Naive thymus-derived CD4-positive, alpha-beta T cell (primary cell): ENCODE results near the gene TBCCD1. TPM values are rescaled to one million over a fixed set of nuclear protein-coding genes. Genes with fewer than 3 reads are reported as not detected.
A peak's percentile ranks its signal among the peaks of the same experiment; 100 is the strongest.

ENCODE experiments used
- ATAC-seq: fragments of 150-1000 bp; cut with Tn5 transposase; 2 replicates; pipeline ENCODE4 v1.10.0; 2021; ENCODE audit warnings: mild to moderate bottlenecking, moderate library complexity
- CTCF ChIA-PET: fragments of 350-600 bp; sonication (Branson Sonifier 250); formaldehyde crosslinking; loops from one replicate; lab custom pipeline; 2021; ENCODE audit warnings: antibody characterized with exemption; lab: Charles Lee
- POLR2A ChIA-PET: fragments of 350-600 bp; sonication (Branson Sonifier 250); formaldehyde crosslinking; loops from one replicate; lab custom pipeline; 2021; ENCODE audit warnings: antibody characterized with exemption, inconsistent platforms; lab: Charles Lee
- DNase-seq, 9 donors: peaks; one replicate each; pipeline versions ENCODE4 v3.0.0 to v3.0.0-alpha.2; 2020 to 2022; ENCODE audit warnings: mixed read lengths in 1 of 9
- H3K27ac ChIP-seq: one replicate; pipeline ENCODE4 v1.7.0; 2013; ENCODE audit warnings: mild to moderate bottlenecking, low read depth, low read length, moderate library complexity
- H3K27me3 ChIP-seq, 2 donors: one replicate each; pipeline ENCODE4 v1.7.0; 2013; ENCODE audit warnings: low read length in 2 of 2, mild to moderate bottlenecking in 2 of 2, moderate library complexity in 2 of 2; ENCODE audit not compliant: control insufficient read depth in 2 of 2, insufficient read depth in 2 of 2
- H3K36me3 ChIP-seq, 3 experiments: 1 replicate in 2 of 3; 2 replicates in 1 of 3; pipeline ENCODE4 v1.7.0; 2013; ENCODE audit warnings: low read length in 3 of 3, mild to moderate bottlenecking in 3 of 3, moderate library complexity in 1 of 3; ENCODE audit not compliant: insufficient read depth in 3 of 3, control insufficient read depth in 2 of 3
- H3K4me1 ChIP-seq, 2 donors: one replicate each; pipeline ENCODE4 v1.7.0; 2013; ENCODE audit warnings: low read length in 2 of 2, mild to moderate bottlenecking in 2 of 2, moderate library complexity in 1 of 2; ENCODE audit not compliant: control insufficient read depth in 2 of 2, insufficient read depth in 2 of 2
- H3K4me3 ChIP-seq: 2 replicates; pipeline ENCODE4 v1.7.0; 2013; ENCODE audit warnings: mild to moderate bottlenecking, low read length
- H3K9me3 ChIP-seq, 3 experiments: 1 replicate in 2 of 3; 2 replicates in 1 of 3; pipeline ENCODE4 v1.7.0; 2013; ENCODE audit warnings: low read length in 3 of 3; ENCODE audit not compliant: control insufficient read depth in 2 of 3
- H3K27ac Mint-ChIP-seq, 9 donors: one replicate each; pipeline ENCODE4 v1.8.0; 2020 to 2022; ENCODE audit warnings: mixed read lengths in 9 of 9, mild to moderate bottlenecking in 8 of 9, moderate library complexity in 5 of 9, inconsistent platforms in 2 of 9
- H3K27me3 Mint-ChIP-seq, 5 donors: one replicate each; pipeline ENCODE4 v1.8.0; 2021 to 2022; ENCODE audit warnings: mixed read lengths in 5 of 5, mild to moderate bottlenecking in 1 of 5
- H3K36me3 Mint-ChIP-seq, 5 donors: one replicate each; pipeline ENCODE4 v1.8.0; 2020 to 2022; ENCODE audit warnings: mixed read lengths in 5 of 5, mild to moderate bottlenecking in 3 of 5, inconsistent platforms in 1 of 5
- H3K4me1 Mint-ChIP-seq, 7 donors: one replicate each; pipeline ENCODE4 v1.8.0; 2020 to 2022; ENCODE audit warnings: mixed read lengths in 7 of 7, mild to moderate bottlenecking in 3 of 7, inconsistent platforms in 1 of 7
- H3K4me3 Mint-ChIP-seq, 10 donors: one replicate each; pipeline ENCODE4 v1.8.0; 2020 to 2022; ENCODE audit warnings: mild to moderate bottlenecking in 10 of 10, mixed read lengths in 10 of 10, moderate library complexity in 6 of 10, inconsistent platforms in 2 of 10
- H3K9me3 Mint-ChIP-seq, 11 donors: one replicate each; pipeline ENCODE4 v1.8.0; 2020 to 2022; ENCODE audit warnings: mixed read lengths in 11 of 11, mild to moderate bottlenecking in 4 of 11, inconsistent platforms in 1 of 11, moderate library complexity in 1 of 11
- intact Hi-C, 2 donors: fragments of 100-400 bp; cut with micrococcal nuclease; formaldehyde crosslinking; loops; one replicate each; pipeline ENCODE4 v1.15.1; 2023
- polyA plus RNA-seq, 2 donors: library from polyadenylated mRNA; unstranded; fragments of 300-500 nt; fragmentation: Illumina TruSeq; gene quantifications; one replicate each; pipeline ENCODE4 v1.2.3, GENCODE V29; 2021
- total RNA-seq, 6 experiments: library from RNA in 5 of 6; stranded (reverse) in 5 of 6; gene quantifications; 1 replicate in 5 of 6; 2 replicates in 1 of 6; pipeline ENCODE4 v1.2.3 and lab custom pipeline; 2021 to 2026

TBCCD1 gene, protein sequence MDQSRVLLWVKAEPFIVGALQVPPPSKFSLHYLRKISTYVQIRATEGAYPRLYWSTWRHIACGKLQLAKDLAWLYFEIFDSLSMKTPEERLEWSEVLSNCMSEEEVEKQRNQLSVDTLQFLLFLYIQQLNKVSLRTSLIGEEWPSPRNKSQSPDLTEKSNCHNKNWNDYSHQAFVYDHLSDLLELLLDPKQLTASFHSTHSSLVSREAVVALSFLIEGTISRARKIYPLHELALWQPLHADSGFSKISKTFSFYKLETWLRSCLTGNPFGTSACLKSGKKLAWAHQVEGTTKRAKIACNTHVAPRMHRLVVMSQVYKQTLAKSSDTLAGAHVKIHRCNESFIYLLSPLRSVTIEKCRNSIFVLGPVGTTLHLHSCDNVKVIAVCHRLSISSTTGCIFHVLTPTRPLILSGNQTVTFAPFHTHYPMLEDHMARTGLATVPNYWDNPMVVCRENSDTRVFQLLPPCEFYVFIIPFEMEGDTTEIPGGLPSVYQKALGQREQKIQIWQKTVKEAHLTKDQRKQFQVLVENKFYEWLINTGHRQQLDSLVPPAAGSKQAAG
- 10 to 100 TPM; 11.3 to 20.3 (median 15.8) TPM for total RNA-seq
- polyA plus RNA-seq = 10 to 100 TPM; 13.8 to 21.1 TPM
- 26.5 reads per million, percentile 57 among the genes with 10 or more reads in this experiment for total RNA-seq (lab: John Stamatoyannopoulos, UW)

DNA sequence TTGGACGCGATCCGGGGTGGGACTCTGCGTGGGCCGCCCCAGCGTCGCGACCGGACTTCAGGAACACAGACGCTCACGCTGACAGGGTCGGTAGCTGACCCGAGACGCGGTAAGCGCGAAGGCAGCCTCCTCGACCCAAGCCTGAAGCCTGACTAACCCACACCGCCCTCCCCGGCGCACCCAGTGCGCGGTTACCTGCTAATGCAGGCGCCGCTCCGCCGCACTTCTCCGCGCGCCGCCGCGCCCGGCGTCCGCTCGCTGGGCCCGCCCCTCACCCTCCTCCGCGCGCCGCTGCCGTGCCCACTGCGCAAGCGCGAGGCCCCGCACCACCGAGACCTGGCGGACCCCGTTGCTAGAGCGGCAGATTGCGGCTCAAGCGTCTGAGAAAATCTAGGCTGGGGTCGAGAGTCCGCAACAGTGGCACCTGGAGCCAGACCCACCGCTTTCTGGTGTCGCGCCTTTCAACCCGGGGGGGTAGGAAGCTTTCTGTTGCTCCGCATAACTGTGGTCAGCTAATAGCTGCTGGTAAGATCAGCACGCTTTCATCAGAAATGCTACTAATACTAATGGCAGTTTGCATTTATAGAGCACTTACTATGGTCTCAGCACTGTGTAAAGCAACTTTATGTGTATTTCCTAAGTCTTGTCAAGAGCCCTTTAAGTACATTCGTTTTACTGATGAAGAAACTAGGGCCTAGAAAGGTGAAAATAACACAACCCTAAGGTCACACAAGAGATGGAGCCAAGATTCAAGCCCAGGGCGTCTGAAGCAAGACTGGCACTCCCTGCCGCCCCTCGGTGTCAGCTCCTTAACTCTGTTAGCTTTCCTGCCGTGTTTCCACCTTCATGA lies at the start of gene TBCCD1:
Gene TBCCD1 (minus strand): TSS at position 268 of the 850 bp plus-strand sequence. CDS start 3,010 bp downstream, outside the sequence.
- peaks cover 24 to 81% (median 77%) of the 10 kb centered on the region in 7 donors for H3K4me1 Mint-ChIP-seq
- no peaks in the 10 kb centered on the region for H3K9me3 ChIP-seq
- peak within 1 kb of the TSS; percentile 84 for H3K27ac ChIP-seq
- ChIA-PET CTCF (interaction anchor here (1.1 to 1.4 kb wide), 2 partner anchors 48 to 50 kb away, joined by 3 to 4 read pairs; no protein-coding TSS in a partner anchor), POLR2A (interaction anchor here (0.6 to 7.8 kb wide), 12 partner anchors 10 to 1607 kb away, joined by 3 to 74 read pairs (median 4); partner anchors contain the start of genes EIF4A2, RPL39L and TRA2B)
- ATAC-seq (peak; percentile 69), DNase-seq (peak; percentile 87 to 100 (median 97))
- no peaks in the 10 kb centered on the region for H3K27me3 ChIP-seq
- H3K9me3 Mint-ChIP-seq = peaks cover 0 to 5% (median 0%) of the 10 kb centered on the region in 11 donors
- intact Hi-C loops = loop anchor here (1.0 to 10.0 kb wide), 7 partner anchors 50 to 1285 kb away; partner anchors contain the start of gene ETV5 (in 2 of the 2)
- peaks cover 0 to 4% (median 0%) of the 10 kb centered on the region in 5 donors for H3K27me3 Mint-ChIP-seq
- H3K27ac Mint-ChIP-seq = peak within 1 kb of the TSS; percentile 94 to 99 (median 96)
- H3K4me3 Mint-ChIP-seq = peak within 1 kb of the TSS; percentile 87 to 96 (median 95)
- peaks cover 25 to 39% of the 10 kb centered on the region in 2 donors for H3K4me1 ChIP-seq
- H3K36me3 ChIP-seq = peaks cover 0 to 6% (median 0%) of the 10 kb centered on the region in 3 experiments
- H3K4me3 ChIP-seq = peak within 1 kb of the TSS; percentile 80
- peaks cover 2 to 6% (median 4%) of the 10 kb centered on the region in 5 donors for H3K36me3 Mint-ChIP-seq

DNA sequence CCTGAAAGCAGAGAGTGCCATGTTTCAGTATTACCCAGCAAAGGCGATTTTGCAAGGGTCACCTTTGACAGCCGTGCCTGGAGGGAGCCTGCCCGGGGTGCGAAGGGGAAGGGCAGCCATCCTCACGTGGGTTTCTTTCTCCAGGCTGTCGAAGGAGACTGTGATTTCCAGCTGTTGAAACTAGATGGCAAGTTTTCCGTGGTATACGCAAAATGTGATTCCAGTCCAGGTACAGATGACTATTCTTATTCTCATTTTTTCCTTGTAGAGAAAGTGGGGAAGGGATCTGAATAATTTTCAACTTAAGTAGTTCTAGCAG lies 49.1 kb upstream of the TBCCD1 start:
- Histone ChIP-seq H3K27me3 (no peaks in the 10 kb centered on the region), H3K9me3 (no peaks in the 10 kb centered on the region), H3K36me3 (no peaks in the 10 kb centered on the region), H3K4me3 (no peak overlapping the region), H3K4me1 (peaks cover 5 to 10% of the 10 kb centered on the region in 2 donors), H3K27ac (no peak overlapping the region)
- DNase-seq (no peak), ATAC-seq (no peak)
- Mint-ChIP-seq H3K27ac (no peak overlapping the region), H3K27me3 (peaks cover 14 to 48% (median 26%) of the 10 kb centered on the region in 5 donors), H3K9me3 (peaks cover 0 to 1% (median 0%) of the 10 kb centered on the region in 11 donors), H3K4me1 (peaks cover 14 to 30% (median 21%) of the 10 kb centered on the region in 7 donors), H3K36me3 (no peaks in the 10 kb centered on the region), H3K4me3 (peak overlapping the region in 2 of 10 donors; percentile 12 to 78)
- intact Hi-C loops = loop anchor here (2.0 to 5.0 kb wide), 6 partner anchors 45 to 955 kb away; partner anchors contain the start of genes DNAJB11 (in 1 of the 2), ETV5 (in 1 of the 2) and ST6GAL1 (in 1 of the 2)
- POLR2A ChIA-PET = interaction anchor here (0.6 to 3.6 kb wide), 9 partner anchors 49 to 679 kb away, joined by 3 to 35 read pairs (median 4); partner anchors contain the start of genes EIF4A2, RFC4, TBCCD1 and TRA2B
- CTCF ChIA-PET = interaction anchor here (0.7 to 5.3 kb wide), 25 partner anchors 8 to 691 kb away, joined by 3 to 82 read pairs (median 4); partner anchors contain the start of gene EIF4A2

DNA sequence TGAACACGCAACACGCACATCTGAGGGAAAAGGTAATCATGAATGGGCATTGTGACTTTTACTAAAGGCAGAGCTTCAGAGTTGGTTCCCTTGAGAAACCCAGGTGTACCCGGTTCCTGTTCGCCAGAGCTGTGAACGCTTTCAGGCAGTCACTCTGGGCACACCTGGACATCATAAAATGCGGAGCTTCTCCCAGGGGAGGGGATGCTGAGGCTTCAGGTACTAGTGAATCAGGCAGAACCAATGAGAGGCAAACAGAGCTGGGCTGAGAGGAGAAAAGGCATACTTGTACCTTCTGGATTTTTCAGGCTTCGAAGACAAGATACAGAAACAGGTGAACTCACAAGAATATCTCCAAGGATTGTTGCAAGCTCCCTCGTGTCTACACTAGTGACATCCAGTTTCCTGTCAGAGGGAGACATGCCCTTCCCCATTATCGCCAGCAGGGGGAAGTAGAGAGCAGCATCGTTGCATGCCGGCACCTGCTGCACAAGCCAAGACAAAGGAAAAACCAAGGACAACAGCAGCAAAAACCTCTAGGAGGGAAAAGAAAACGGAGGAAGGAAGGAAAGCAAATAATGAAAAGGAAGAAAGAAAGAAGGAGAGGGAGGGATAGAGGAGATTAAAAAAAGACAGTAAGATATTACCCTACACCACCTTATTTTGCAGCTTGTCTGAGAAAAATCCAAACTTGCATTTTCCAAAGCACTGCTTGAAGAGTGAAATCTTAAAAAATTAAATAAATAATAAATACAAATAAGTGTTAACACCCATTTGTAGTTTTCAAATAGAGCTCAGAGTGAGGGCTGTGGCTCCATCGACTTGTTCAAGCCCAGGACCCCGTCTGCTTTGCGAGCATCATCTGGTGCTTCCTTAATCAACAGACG lies 47.7 kb upstream of the TBCCD1 start:
- H3K27ac Mint-ChIP-seq = peak overlapping the region in 8 of 9 donors; percentile 0 to 90 (median 27)
- ChIA-PET POLR2A (interaction anchor here (1.2 to 3.6 kb wide), 6 partner anchors 46 to 677 kb away, joined by 3 to 35 read pairs (median 4); partner anchors contain the start of genes EIF4A2, RFC4 and TRA2B), CTCF (interaction anchor here (0.6 to 5.3 kb wide), 26 partner anchors 15 to 687 kb away, joined by 3 to 82 read pairs (median 4); partner anchors contain the start of gene TBCCD1)
- peaks cover 14 to 30% (median 21%) of the 10 kb centered on the region in 7 donors for H3K4me1 Mint-ChIP-seq
- no peaks in the 10 kb centered on the region for H3K9me3 ChIP-seq
- intact Hi-C loops = loop anchor here (1.0 to 5.0 kb wide), 7 partner anchors 25 to 550 kb away; partner anchors contain the start of genes EIF4A2 (in 1 of the 2), ETV5 (in 1 of the 2) and ST6GAL1 (in 1 of the 2)
- H3K27ac ChIP-seq = no peak overlapping the region
- H3K4me1 ChIP-seq = peaks cover 5 to 10% of the 10 kb centered on the region in 2 donors
- peaks cover 0 to 1% (median 0%) of the 10 kb centered on the region in 11 donors for H3K9me3 Mint-ChIP-seq
- H3K27me3 Mint-ChIP-seq = peaks cover 14 to 41% (median 26%) of the 10 kb centered on the region in 5 donors
- no peaks in the 10 kb centered on the region for H3K36me3 ChIP-seq
- ATAC-seq (peak; percentile 73), DNase-seq (peak; percentile 46 to 80 (median 71))
- H3K36me3 Mint-ChIP-seq = no peaks in the 10 kb centered on the region
- no peaks in the 10 kb centered on the region for H3K27me3 ChIP-seq
- peak overlapping the region; percentile 16 for H3K4me3 ChIP-seq
- H3K4me3 Mint-ChIP-seq = peak overlapping the region; percentile 4 to 77 (median 58)

DNA sequence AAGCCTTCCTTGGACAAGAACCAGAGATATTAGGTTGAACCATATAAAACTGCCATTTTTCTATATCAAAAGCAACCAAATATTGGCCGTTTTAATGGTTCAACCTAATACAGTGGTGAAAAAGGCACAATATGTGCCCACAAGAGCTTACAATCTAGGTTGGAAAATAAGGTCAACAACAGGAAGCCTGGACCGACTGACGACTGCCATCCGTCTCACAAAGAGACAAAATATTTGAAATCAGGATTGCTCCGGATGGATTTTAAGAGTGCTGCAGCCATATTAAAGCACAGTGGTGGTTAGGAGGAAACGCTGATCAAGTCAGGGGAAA lies 47.1 kb upstream of the TBCCD1 start:
- Mint-ChIP-seq H3K4me1 (peaks cover 14 to 30% (median 21%) of the 10 kb centered on the region in 7 donors), H3K27ac (peak overlapping the region in 6 of 9 donors; percentile 10 to 90 (median 43)), H3K27me3 (peaks cover 14 to 37% (median 26%) of the 10 kb centered on the region in 5 donors), H3K4me3 (peak overlapping the region; percentile 4 to 77 (median 58)), H3K9me3 (peaks cover 0 to 1% (median 0%) of the 10 kb centered on the region in 11 donors), H3K36me3 (no peaks in the 10 kb centered on the region)
- intact Hi-C loops = loop anchor here (1.0 to 2.0 kb wide), 3 partner anchors 169 to 551 kb away; partner anchors contain the start of gene EIF4A2 (in 1 of the 2)
- Histone ChIP-seq H3K4me1 (peaks cover 5 to 10% of the 10 kb centered on the region in 2 donors), H3K36me3 (no peaks in the 10 kb centered on the region), H3K27me3 (no peaks in the 10 kb centered on the region), H3K9me3 (no peaks in the 10 kb centered on the region), H3K27ac (no peak overlapping the region), H3K4me3 (peak overlapping the region; percentile 16)
- ChIA-PET POLR2A (interaction anchor here (1.5 to 3.6 kb wide), 3 partner anchors 46 to 207 kb away, joined by 3 to 35 read pairs (median 6); partner anchors contain the start of gene EIF4A2), CTCF (interaction anchor here (0.6 to 5.3 kb wide), 17 partner anchors 14 to 671 kb away, joined by 3 to 82 read pairs (median 4); no protein-coding TSS in a partner anchor)
- no peak for ATAC-seq
- DNase-seq = peak in 1 of 9 donors; percentile 20
